Activated CD4-positive, alpha-beta T cell treated with anti-CD3 and anti-CD28 coated beads, Interleukin-2, amount 10 ng/mL, durations not matched to agents 24 days and 14 days (primary cell): ENCODE measurements around the gene KCNJ3. TPM values are rescaled to one million over a fixed set of nuclear protein-coding genes. Genes with fewer than 3 reads are reported as not detected.
"Not testable (repeated sequence)": the region's sequence is repeated elsewhere in the genome, so short reads cannot be mapped to it uniquely, and the experiment has no call there.

Source experiments
- DNase-seq: peaks from one replicate; pipeline ENCODE4 v3.0.0; 2022
- H3K27ac Mint-ChIP-seq: one replicate; pipeline ENCODE4 v1.8.0; 2022; ENCODE audit warnings: mild to moderate bottlenecking, mixed read lengths
- H3K27me3 Mint-ChIP-seq: one replicate; pipeline ENCODE4 v1.8.0; 2022; ENCODE audit warnings: mixed read lengths
- H3K36me3 Mint-ChIP-seq: one replicate; pipeline ENCODE4 v1.8.0; 2022; ENCODE audit warnings: low read depth, mild to moderate bottlenecking, mixed read lengths
- H3K4me1 Mint-ChIP-seq: one replicate; pipeline ENCODE4 v1.8.0; 2021; ENCODE audit warnings: mixed read lengths
- H3K4me3 Mint-ChIP-seq: one replicate; pipeline ENCODE4 v1.8.0; 2022; ENCODE audit warnings: mild to moderate bottlenecking, moderate library complexity, mixed read lengths
- H3K9me3 Mint-ChIP-seq: one replicate; pipeline ENCODE4 v1.8.0; 2021; ENCODE audit warnings: mixed read lengths
- intact Hi-C: fragments of 100-400 bp; cut with micrococcal nuclease; formaldehyde crosslinking; loops from one replicate; pipeline ENCODE4 v1.15.1; 2023
- total RNA-seq: library from RNA; stranded (reverse); gene quantifications from 2 replicates; pipeline ENCODE4 v1.2.3, GENCODE V29; 2022

The KCNJ3 gene
- total RNA-seq, 1 donor from 2014 or later: not detected

DNA sequence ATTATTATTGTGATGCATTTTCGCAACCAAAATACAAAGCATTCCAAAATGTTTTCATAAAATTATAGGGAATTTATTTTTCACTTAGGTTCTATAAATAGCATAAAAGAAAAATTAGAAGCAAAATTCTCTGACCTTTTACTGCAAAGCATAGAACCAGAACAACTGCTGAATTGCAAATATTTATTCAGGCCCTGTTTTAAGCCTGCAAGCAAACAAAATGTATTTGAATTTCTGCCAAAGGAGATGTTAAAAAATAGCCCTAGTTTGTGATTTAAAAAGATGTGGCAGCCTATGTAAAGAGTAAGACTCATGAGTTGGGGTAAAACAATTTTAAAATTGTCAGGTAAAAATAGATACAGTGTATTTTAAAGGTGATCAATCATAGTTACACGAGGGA is 138.1 kb downstream of the KCNJ3 start:
- intact Hi-C loops: no loop called here
- H3K36me3 Mint-ChIP-seq: no peaks in the 10 kb centered on the region
- no peaks in the 10 kb centered on the region for H3K27me3 Mint-ChIP-seq
- no peak overlapping the region for H3K4me3 Mint-ChIP-seq
- no peaks in the 10 kb centered on the region for H3K9me3 Mint-ChIP-seq
- no peak overlapping the region for H3K27ac Mint-ChIP-seq
- H3K4me1 Mint-ChIP-seq: no peaks in the 10 kb centered on the region
- DNase-seq: no peak

DNA sequence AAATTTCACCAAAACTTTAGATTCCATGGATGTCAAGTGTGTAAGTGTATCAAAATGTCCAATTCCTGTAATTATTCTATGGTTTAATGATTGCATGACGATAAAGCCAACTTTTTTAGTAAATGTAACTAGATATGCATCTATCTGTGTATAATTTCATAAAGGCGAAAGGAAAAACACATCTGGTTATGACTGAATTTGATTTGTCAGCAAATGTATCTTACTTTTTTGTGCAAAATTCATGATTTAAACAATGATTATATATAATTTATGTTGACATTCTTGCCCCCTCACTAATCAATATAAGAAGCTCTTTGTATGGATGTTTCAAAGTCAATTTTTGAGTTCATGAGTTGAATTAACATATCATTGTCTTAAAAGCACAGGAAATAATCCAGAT is 138.5 kb downstream of the KCNJ3 start:
- intact Hi-C loops: no loop called here
- Mint-ChIP-seq H3K36me3 (no peaks in the 10 kb centered on the region), H3K4me1 (no peaks in the 10 kb centered on the region), H3K9me3 (no peaks in the 10 kb centered on the region), H3K4me3 (no peak overlapping the region), H3K27me3 (no peaks in the 10 kb centered on the region), H3K27ac (no peak overlapping the region)
- DNase-seq: no peak

DNA sequence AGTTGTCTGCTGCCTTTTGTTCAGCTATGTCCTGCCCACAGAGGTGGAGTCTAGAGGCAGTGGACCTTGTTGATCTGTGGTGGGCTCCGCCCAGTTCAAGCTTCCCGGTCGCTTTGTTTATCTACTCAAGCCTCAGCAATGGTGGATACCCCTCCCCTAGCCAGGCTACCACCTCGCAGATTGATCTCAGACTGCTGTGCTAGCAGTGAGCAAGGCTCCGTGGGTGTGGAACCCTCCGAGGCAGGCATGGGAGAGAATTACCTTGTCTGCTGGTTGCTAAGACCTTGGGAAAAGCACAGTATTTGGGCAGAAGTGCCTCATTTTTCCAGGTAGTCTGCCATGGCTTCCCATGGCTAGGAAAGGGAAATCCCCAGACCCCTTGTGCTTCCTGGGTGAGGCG is 146.0 kb downstream of the KCNJ3 start:
- DNase-seq: no peak
- Mint-ChIP-seq H3K27me3 (no peaks in the 10 kb centered on the region), H3K9me3 (no peaks in the 10 kb centered on the region), H3K36me3 (no peaks in the 10 kb centered on the region), H3K4me1 (no peaks in the 10 kb centered on the region), H3K27ac (no peak overlapping the region), H3K4me3 (no peak overlapping the region)
- intact Hi-C loops: no loop called here

DNA sequence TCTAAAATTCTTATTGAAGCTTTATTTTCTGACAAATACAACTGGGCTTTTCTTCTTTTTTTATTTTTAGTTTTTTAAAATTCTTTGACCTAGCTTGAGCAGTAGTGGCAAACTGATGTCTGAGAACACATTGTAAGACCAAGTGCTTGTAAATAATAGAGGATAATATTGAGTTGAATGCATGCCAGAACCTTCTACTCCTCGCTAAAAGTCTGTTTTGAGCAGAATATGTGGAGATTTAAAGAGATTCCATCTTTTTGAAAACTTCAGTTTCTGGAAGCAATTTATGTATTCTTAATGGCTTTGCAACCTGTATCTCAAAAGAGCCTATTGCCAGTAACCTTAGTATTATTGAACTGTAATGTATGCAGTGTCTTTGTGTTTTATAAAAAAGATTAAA is 148.3 kb downstream of the KCNJ3 start:
- intact Hi-C loops: no loop called here
- H3K4me3 Mint-ChIP-seq: no peak overlapping the region

DNA sequence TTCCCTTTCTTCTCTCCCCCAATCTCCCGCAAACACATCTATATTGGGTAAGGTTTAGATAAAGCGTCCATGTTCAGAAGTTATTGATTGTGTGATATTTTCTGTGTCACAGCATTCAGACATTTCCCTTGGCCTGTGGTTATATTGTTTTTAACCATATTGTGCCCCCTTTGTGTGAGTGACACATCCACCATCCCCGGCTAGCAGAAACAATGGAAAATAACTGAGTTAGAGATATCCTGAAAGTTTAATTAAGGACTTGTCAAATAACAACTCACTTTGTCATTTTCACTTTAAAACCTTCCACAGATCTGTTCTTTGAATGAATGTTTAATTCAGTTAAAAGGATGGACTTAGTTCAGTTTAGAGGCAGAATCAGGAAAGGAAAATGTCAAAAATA is 151.0 kb downstream of the KCNJ3 start:
- Mint-ChIP-seq H3K4me1 (no peaks in the 10 kb centered on the region), H3K27ac (no peak overlapping the region), H3K9me3 (no peaks in the 10 kb centered on the region), H3K36me3 (no peaks in the 10 kb centered on the region), H3K27me3 (no peaks in the 10 kb centered on the region), H3K4me3 (no peak overlapping the region)
- intact Hi-C loops: no loop called here
- DNase-seq: no peak

More for the DNA sequence above, 148.3 kb downstream of the KCNJ3 start:
- no peaks in the 10 kb centered on the region for H3K9me3 Mint-ChIP-seq
- H3K36me3 Mint-ChIP-seq: no peaks in the 10 kb centered on the region
- no peak overlapping the region for H3K27ac Mint-ChIP-seq
- no peaks in the 10 kb centered on the region for H3K27me3 Mint-ChIP-seq
- H3K4me1 Mint-ChIP-seq: no peaks in the 10 kb centered on the region
- no peak for DNase-seq

DNA sequence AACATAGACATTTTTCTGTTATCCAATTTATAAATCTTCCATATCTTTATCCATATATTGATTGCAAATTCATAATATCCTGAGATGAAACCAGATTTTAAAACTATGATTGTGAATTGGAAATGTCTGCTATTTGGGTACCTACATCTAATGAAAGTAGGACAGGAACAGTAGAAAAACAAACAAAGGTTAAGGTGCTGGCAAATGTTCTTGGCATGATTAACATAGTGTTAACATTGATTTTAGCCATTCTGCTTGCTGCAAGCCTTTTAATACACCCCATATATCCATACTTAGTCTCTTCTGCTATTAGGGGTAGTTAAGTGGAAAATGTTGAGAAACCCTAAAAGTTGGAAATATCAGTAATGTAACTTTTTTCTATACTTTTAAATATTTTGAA is 152.0 kb downstream of the KCNJ3 start:
- H3K27ac Mint-ChIP-seq: no peak overlapping the region

DNA sequence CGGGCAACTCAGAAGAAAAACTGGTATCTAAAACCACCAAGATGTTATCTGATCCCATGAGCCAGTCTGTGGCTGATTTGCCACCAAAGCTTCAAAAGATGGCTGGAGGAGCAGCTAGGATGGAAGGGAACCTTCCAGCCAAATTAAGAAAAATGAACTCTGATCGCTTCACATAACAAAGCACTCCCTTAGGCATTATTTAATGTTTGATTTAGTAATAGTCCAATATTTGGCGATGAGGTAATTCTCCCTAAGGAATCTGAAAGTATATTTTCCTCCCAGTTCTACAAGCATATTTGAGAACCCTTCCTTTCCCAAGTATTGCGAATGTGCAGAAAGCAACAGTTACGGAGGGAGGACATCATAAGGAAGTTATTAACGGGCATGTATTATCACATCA is 156.6 kb downstream of the KCNJ3 start:
- Mint-ChIP-seq H3K27ac (no peak overlapping the region), H3K27me3 (no peaks in the 10 kb centered on the region), H3K4me3 (no peak overlapping the region), H3K9me3 (no peaks in the 10 kb centered on the region), H3K4me1 (no peaks in the 10 kb centered on the region), H3K36me3 (no peaks in the 10 kb centered on the region)
- intact Hi-C loops: no loop called here
- DNase-seq: no peak

More for the DNA sequence above, 152.0 kb downstream of the KCNJ3 start:
- Mint-ChIP-seq H3K9me3 (no peaks in the 10 kb centered on the region), H3K4me1 (no peaks in the 10 kb centered on the region), H3K27me3 (no peaks in the 10 kb centered on the region), H3K36me3 (no peaks in the 10 kb centered on the region), H3K4me3 (no peak overlapping the region)
- DNase-seq: no peak
- intact Hi-C loops: no loop called here

DNA sequence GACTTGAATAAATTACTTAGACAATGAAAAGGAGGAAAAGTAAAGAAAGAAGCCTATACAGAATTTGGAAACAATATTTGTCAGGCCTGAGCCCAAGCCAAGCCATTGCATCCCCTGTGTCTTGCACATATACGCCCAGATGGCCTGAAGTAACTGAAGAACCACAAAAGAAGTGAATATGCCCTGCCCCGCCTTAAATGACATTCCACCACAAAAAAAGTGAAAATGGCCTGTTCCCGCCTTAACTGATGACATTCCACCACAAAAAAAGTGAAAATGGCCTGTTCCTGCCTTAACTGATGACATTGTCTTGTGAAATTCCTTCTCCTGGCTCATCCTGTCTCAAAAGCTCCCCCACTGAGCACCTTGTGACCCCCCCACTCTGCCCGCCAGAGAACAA is 168.7 kb downstream of the KCNJ3 start:
- DNase-seq, H3K27ac Mint-ChIP-seq, H3K4me1 Mint-ChIP-seq, intact Hi-C loops, H3K27me3 Mint-ChIP-seq, H3K9me3 Mint-ChIP-seq, H3K4me3 Mint-ChIP-seq, H3K36me3 Mint-ChIP-seq: not testable (repeated sequence)

DNA sequence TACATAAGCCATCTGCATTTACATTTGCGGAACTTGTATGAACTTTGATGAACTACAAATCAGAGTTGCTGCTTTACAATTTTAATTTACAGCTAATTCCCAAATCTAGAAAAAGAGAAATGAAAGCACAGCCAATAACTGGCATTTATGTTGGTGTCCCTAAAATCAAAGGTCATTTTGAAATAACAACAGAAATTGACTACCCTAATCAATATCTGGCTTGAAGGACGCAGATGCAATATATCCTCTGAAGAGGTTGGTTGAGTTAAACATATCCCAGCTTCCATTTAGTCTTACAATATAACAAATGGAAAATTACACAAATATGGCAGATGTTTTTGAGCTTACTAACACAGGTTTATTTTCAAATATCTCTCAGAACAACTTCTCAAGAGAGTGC is 177.5 kb downstream of the KCNJ3 start:
- Mint-ChIP-seq H3K4me1 (no peaks in the 10 kb centered on the region), H3K36me3 (no peaks in the 10 kb centered on the region)

DNA sequence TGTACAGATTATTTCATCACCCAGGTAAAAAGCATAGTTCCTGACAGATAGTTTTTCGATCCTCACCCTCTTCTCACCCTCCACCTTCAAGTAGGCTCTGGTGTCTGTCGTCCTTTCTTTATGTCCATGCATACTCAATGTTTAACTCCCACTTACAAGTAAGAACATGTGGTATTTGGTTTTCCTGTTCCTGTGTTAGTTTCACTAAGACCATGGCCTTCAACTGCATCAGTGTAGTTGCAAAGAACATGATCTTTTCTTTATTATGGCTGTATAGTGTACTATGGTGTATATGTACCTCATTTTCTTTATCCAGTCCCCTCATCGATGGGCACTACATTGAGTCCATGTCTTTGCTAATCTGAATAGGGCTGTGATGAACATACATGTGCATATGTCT is 184.2 kb downstream of the KCNJ3 start:
- no peak overlapping the region for H3K27ac Mint-ChIP-seq
- no peak for DNase-seq
- H3K36me3 Mint-ChIP-seq: no peaks in the 10 kb centered on the region
- H3K27me3 Mint-ChIP-seq: no peaks in the 10 kb centered on the region
- H3K9me3 Mint-ChIP-seq: no peaks in the 10 kb centered on the region
- no peak overlapping the region for H3K4me3 Mint-ChIP-seq
- intact Hi-C loops: no loop called here
- H3K4me1 Mint-ChIP-seq: no peaks in the 10 kb centered on the region

More for the DNA sequence above, 177.5 kb downstream of the KCNJ3 start:
- no peak for DNase-seq
- Mint-ChIP-seq H3K27ac (no peak overlapping the region), H3K27me3 (no peaks in the 10 kb centered on the region), H3K9me3 (no peaks in the 10 kb centered on the region), H3K4me3 (no peak overlapping the region)
- intact Hi-C loops: no loop called here

DNA sequence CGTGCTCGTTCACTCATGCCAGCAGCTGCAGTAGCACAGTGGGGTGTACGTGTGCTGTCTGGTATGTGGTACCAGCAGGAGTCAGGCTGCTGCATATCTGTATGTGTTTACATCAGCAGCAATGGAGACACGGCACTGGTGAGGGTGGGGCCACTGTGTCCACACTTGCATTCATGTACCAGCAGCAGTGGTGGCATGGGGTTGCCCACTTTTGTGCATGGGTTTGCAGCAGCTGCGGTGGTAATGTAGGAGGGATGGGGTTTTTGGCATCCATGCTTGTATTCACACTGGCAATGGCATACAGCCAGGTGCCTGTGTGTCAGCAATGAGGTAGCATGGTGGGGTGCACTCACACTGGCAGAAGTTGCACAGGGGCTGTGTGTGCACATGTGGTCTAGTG is 187.8 kb downstream of the KCNJ3 start:
- Mint-ChIP-seq H3K4me3 (no peak overlapping the region), H3K9me3 (no peaks in the 10 kb centered on the region), H3K27ac (no peak overlapping the region)

DNA sequence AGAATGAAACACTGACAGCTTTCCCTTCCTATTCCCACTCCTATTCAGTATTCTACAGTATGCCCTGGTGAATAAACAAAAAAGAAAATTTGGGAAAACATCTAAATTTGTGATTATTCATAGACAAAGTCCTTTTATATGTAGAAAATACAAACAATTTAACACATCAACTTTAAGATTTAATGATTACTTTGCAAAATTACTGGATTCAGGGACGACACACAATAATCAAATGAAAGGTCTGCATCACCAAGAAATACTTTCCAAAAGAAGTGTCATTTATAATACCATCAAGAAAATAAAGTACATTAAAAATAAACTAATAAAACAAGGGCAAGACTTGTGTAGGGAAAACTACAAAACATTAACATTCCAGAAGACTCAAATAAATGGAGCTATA is 199.8 kb downstream of the KCNJ3 start:
- no peaks in the 10 kb centered on the region for H3K4me1 Mint-ChIP-seq
- H3K4me3 Mint-ChIP-seq: no peak overlapping the region
- H3K27ac Mint-ChIP-seq: no peak overlapping the region
- no peaks in the 10 kb centered on the region for H3K36me3 Mint-ChIP-seq
- intact Hi-C loops: no loop called here
- no peaks in the 10 kb centered on the region for H3K9me3 Mint-ChIP-seq
- no peak for DNase-seq
- H3K27me3 Mint-ChIP-seq: no peaks in the 10 kb centered on the region

More for the DNA sequence above, 187.8 kb downstream of the KCNJ3 start:
- Mint-ChIP-seq H3K4me1 (no peaks in the 10 kb centered on the region), H3K36me3 (no peaks in the 10 kb centered on the region), H3K27me3 (no peaks in the 10 kb centered on the region)
- DNase-seq: no peak
- intact Hi-C loops: no loop called here

DNA sequence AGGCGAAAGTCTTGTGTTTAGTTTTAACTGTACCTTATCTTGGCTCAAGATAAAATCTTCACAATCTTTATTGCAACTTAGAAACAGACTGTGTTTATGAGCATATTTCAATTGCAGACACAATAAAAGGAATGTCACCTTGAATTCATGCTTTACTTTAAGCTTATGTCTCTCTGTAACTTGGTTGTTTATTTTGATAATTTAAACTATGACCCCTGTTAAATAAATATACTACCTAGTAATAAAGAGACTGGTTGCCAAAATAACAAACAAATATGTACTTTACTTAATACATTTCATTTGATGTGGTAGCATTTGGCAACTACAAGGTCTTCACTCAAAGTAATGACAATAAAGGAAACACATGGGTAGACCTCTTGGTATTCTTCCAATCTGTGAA is 202.6 kb downstream of the KCNJ3 start:
- H3K36me3 Mint-ChIP-seq: no peaks in the 10 kb centered on the region
- intact Hi-C loops: no loop called here
- H3K27me3 Mint-ChIP-seq: no peaks in the 10 kb centered on the region
- H3K4me1 Mint-ChIP-seq: no peaks in the 10 kb centered on the region
- H3K27ac Mint-ChIP-seq: no peak overlapping the region
- DNase-seq: no peak
- no peaks in the 10 kb centered on the region for H3K9me3 Mint-ChIP-seq
- H3K4me3 Mint-ChIP-seq: no peak overlapping the region
